GM12865 (cell line): ENCODE measurements around the gene ZBTB46.
A peak's percentile ranks its signal among the peaks of the same experiment; 100 is the strongest.
"Not testable (repeated sequence)": the region's sequence is repeated elsewhere in the genome, so short reads cannot be mapped to it uniquely, and the experiment has no call there.

Experiments
- DNase-seq: peaks from one replicate; pipeline ENCODE4 v3.0.0; 2010; ENCODE audit warnings: low read depth
- H3K4me3 ChIP-seq: 2 replicates; pipeline ENCODE4 v1.5.1; 2011; ENCODE audit warnings: mild to moderate bottlenecking, low read depth, low read length, control low read depth
- TF ChIP-seq, protein P1 (sequence below): IDR thresholded peaks from 2 replicates; pipeline ENCODE4 v1.5.1; 2011; ENCODE audit warnings: low read length, control low read depth, low read depth, inconsistent platforms; ENCODE audit not compliant: insufficient read depth; ENCODE audit errors: missing control alignments

Gene ZBTB46

DNA sequence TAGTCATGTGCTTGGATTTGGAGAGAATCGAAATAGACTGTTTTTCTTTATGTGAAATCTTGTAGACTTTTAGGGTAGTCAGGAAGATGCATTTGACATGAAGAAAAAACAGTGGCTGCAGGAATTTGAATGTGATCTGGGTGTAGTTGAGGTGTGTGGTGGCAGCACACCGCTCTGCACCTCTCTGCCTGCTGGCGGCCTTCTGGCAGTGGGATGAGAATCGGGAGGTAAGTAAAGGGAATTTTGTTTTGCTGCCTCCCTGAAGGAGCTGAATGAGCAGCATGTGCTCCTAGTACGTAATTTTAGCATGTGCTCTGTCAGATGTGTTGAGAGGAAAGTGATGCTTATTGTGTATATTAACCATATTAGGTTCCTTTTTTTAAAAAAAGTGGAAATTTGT lies 37.2 kb upstream of the ZBTB46 start:
- TF ChIP-seq, protein P1, sequence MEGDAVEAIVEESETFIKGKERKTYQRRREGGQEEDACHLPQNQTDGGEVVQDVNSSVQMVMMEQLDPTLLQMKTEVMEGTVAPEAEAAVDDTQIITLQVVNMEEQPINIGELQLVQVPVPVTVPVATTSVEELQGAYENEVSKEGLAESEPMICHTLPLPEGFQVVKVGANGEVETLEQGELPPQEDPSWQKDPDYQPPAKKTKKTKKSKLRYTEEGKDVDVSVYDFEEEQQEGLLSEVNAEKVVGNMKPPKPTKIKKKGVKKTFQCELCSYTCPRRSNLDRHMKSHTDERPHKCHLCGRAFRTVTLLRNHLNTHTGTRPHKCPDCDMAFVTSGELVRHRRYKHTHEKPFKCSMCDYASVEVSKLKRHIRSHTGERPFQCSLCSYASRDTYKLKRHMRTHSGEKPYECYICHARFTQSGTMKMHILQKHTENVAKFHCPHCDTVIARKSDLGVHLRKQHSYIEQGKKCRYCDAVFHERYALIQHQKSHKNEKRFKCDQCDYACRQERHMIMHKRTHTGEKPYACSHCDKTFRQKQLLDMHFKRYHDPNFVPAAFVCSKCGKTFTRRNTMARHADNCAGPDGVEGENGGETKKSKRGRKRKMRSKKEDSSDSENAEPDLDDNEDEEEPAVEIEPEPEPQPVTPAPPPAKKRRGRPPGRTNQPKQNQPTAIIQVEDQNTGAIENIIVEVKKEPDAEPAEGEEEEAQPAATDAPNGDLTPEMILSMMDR, result no peak
- DNase-seq, result no peak
- no peak overlapping the region for H3K4me3 ChIP-seq

DNA sequence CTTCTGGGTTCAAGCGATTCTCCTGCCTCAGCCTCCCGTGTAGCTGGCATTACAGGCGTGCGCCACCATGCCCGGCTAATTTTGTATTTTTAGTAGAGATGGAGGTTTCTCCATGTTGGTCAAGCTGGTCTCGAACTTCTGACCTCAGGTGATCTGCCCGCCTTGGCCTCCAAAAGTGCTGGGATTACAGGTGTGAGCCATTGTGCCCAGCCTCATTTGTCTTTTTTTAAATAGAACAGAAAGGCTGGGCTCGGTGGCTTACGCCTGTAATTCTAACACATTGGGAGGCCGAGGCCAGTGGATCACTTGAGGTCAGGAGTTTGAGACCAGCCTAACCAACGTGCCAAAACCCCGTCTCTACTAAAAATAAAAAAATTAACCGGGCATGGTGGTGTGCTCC lies 36.0 kb upstream of the ZBTB46 start:
- not testable (repeated sequence) for H3K4me3 ChIP-seq, DNase-seq

DNA sequence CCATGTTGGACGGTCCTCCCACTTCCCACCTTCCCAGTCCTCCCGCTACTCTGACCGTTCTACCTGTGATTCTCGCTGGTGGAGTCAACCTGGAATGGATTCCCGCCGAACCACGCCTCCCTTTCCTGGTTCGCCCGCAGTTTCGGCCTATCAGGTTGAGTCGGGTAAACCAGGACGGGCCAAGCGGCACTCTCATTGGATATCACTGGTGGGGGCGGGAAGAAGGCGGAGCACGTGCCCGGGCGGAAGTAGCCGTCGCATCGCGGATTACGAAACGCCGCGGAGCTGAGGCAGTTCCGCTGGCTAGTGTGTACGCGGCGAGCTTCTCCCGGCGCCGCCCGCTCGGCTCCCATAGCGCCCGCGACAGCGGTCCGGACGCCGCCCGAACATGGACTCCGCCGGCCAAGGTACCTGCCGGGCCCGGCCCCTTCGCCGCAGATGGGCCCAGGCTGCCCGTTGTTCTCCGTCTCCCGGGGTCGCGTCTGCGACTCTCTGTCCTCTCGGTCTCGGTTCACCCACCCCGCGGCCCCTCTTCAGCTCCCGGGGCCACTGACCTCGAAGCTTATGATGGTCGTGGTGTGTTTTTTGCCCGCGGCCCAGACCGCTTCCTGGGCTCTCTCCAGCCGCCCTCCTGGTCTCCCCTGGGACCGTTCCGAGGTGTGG lies 34.0 kb upstream of the ZBTB46 start, which contains the start of gene TPD52L2:
Gene TPD52L2 (plus strand): TSS at position 293 of the 663 bp plus-strand sequence. CDS start 96 bp downstream, at position 389.
- TF ChIP-seq, protein P1, result no peak
- peak within 1 kb of the TSS; percentile 94 for H3K4me3 ChIP-seq
- DNase-seq, result peak; percentile 99

DNA sequence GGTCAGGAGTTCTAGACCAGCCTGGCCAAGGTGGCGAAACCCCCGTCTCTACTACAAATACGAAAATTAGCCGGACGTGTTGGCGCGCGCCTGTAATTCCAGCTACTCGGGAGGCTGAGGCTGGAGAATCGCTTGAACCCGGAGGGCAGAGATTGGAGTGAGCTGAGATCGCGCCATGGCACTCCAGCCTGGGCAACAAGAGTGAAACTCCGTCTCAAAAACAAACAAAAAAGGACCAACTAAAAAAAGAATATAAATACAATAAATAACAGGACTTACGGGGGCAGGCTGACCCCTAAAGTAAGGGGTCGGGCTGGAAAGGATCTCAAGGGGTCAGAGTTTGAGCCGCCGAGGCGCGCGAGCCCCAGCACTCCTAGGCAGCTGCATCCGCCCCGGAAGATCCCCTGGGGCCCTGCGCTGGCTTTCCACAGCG lies 33.5 kb upstream of the ZBTB46 start:
- no peak for DNase-seq
- peak overlapping the region; percentile 94 for H3K4me3 ChIP-seq
- TF ChIP-seq, protein P1, result no peak

DNA sequence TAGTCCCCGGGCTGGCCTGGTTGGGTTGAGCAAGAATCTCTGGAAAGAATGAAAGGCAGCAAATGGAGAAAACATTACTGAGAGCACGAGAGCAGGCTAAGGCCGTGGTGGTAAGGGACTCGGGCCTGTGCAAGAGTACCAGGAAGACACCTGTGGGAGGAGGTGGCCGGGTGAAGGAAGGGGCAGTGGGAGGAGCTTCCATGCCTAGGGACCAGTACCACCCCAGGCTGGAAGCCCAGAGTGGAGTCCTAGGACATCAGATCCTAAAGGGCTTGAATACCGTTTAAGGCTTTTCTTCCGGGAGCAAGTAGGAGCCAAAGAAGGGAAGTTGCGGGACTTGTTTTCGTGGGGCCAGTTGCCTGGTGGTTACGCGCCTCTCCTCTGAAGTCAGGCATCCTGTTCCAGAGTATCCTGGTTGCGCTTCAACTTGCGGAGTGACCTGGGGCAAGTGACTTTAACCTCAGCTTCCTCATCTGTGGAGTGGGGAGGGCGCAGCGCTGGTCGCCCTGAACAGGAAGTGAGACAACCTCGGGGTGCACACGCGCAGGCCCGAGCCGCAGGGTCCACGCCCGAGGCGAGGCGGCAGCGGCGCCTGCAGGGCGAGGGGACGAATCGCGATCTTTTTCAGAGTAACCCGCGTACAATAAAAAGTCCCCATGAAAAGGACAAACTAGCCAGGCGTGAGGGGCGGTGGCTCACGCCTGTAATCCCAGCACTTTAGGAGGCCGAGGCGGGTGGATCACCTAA lies 32.9 kb upstream of the ZBTB46 start:
- peak overlapping the region; percentile 94 for H3K4me3 ChIP-seq
- DNase-seq, result peak; percentile 97
- TF ChIP-seq, protein P1, result peak; percentile 86

DNA sequence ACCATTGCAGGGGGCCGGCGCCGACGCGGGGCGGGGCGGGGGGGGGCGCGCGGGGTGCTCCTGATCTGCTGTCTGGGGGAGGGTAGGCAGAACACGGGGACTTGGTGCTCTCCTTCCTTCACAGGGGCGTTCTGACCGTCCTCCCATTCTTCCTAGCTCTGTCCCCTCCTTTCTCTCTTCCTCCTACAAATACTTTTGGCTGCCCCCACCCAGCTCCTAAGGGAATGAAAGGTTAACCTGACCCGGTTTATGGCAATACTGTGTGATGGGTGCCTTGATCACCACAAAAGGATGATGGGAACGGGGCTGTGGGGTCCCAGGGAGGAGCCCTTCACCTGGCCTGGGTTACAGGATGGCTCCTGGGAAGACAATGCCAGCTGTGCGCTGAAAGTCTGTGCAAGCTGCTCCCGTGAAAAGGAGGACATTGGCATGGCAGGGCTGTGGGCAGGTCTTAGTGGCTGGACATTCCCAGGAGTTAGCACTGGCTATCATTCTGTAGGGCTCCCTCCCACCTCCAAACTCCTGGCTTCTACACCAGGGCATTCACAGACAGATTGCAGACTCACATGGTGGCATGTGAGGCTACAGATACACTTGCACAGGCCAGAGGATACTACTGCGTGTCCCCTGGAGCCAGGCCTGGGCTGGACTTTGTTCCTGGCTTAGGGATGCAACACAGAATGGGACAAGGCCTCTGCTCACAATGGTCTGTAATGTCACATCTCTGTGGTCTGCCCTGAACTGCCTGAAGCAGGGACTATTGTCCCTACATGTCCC lies 32.1 kb upstream of the ZBTB46 start:
- DNase-seq, result no peak
- H3K4me3 ChIP-seq, result peak overlapping the region; percentile 94
- TF ChIP-seq, protein P1, result no peak
